Stimulated activated CD8-positive, alpha-beta memory T cell treated with anti-CD3 and anti-CD28 coated beads, Interleukin-4, amount 100 ng/mL, for 4 hours (primary cell): Measurements from ENCODE around the gene CUEDC1.

Experiments
- DNase-seq, 2 donors: peaks; one replicate each; pipeline ENCODE4 v3.0.0-alpha.2; 2020; ENCODE audit warnings: low read depth in 2 of 2, low spot score in 1 of 2

CUEDC1 gene

DNA sequence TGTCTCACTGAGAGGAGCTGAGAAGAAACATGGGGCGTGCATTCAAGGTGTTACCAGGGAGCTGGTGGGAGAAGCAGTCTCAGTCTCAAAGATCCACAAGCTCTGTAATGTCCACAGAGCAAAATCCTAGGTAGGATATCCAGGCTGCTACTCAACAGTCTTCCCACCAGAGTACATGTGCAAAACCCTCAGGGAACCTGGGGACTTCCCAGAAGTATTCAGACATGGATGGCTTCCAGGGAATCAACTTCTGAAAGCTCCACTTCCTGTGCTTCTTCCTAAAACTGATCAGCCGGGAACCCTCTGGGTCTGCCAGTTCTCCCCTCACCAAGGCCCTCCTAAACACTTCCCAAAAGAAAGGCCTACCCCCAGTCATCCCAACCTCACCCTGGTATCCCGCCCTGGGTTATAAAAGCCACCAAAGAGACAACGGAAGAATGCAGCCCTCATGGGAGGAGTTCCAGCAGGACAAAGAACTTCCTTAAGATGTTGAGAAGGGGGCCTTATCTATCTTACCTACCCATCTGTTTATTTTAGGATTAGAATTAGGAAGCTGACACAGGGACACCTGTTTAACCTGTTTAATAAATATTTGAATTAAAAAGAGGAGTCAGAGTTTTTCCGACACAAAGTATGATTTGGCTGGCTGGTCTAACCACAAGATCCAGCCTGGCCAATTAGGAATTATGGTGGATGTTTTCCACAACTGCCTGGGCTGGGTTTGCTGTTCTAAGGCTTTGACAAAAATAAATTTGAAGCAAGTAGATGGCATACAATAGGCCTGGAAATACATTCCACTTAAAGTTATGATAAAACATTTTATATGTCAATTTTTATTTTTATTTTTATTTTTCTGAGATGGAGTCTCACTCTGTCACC is 37.0 kb downstream of the CUEDC1 start:
- no peak for DNase-seq

DNA sequence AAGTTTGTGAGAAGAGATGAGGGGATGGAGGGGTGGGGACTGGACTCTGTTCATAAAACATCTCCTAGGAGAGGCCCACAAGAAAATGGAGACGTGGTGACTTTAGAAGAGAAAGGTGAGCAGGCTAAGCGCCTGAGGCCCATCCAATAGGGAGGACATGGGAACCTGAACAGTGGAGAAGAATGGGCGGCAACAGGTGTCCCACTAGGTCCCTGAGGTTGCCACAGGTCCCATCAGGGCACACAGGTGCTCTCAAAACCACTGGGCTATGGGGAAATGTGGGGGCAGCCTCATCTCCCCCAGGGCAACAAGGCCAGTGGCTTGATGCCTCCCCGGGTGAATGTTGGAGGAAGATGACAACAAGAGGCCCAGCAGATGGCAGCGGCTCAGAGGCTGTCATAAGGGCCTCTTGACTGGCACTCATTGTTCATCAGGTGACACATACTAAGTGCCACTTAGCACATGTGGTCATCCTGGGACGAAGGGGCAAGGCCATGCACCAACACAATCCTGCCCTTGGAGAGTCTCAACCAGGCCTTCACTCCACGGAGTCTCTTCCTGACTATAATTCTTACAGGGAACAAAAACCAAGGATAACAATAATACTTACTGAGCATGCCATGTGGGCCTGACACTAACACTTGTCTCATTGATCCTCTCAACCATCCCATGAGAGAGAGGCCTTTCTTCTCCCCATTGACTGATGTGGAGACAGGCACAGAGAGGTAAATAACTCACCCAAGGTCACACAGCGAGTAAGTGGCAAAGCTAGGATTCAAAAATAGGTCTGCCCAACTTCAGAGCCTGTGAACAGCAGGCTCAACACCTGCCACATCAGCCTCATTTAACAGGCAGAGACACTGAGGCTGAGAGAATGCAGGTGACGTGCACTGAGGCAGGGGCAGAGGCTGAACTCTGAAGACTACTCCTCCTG is 38.0 kb downstream of the CUEDC1 start:
- no peak for DNase-seq

DNA sequence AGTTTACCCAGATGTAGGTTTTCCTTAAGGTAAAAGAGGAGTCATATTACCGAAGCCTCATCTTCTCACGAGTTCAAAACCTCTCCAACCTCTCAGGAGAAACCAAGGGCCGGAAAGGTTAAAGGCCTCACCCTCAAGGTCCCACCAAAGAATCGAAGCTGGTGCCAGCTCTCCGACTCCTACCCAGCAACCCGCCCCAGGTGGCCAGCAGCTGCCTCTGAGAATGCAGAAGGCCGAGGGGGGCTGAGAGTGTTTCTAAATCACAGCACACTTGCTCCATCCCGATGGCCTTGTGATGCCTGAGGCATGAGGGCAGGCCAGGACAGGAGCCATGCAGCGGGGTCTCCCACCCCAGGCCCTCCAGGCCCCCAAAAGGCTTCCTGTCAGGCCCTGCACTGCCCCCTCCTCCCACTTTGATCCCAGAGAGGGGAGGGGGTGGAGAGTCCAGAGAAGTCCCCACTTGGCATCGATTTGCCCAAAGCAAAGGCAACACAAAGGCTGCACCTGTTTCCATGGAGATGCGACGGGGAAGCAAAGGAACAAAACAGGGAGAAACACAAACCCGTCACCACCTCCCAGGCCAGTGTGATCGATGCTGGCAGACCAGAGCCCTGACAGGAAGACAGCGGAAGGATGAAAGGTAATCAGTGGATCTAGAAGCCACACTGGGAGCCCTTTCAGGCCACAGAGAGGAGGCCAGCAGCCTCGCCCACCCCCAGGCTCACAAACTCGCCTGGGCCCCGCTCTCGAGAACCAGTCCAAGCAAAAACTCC is 39.0 kb downstream of the CUEDC1 start:
- DNase-seq, result no peak

DNA sequence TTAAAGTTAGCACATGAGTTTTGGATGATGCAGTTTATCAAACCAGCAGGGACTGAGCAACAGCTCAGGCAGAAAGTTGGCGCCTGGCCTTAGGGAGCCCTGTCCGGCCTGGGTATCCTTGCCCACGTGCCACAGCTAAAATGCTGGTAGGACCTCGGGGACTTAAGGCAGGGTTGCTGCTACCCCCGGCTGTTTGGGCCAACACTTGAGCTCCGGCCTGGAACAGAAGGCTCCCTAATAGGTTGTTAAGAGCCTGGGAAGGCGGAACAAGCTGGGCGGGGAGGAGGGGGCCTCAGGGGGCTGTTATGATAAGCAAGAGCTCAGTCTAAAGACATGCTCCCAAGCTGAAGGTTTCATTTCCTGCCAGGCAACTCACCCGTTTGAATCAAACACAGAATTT is 39.7 kb downstream of the CUEDC1 start:
- no peak for DNase-seq

DNA sequence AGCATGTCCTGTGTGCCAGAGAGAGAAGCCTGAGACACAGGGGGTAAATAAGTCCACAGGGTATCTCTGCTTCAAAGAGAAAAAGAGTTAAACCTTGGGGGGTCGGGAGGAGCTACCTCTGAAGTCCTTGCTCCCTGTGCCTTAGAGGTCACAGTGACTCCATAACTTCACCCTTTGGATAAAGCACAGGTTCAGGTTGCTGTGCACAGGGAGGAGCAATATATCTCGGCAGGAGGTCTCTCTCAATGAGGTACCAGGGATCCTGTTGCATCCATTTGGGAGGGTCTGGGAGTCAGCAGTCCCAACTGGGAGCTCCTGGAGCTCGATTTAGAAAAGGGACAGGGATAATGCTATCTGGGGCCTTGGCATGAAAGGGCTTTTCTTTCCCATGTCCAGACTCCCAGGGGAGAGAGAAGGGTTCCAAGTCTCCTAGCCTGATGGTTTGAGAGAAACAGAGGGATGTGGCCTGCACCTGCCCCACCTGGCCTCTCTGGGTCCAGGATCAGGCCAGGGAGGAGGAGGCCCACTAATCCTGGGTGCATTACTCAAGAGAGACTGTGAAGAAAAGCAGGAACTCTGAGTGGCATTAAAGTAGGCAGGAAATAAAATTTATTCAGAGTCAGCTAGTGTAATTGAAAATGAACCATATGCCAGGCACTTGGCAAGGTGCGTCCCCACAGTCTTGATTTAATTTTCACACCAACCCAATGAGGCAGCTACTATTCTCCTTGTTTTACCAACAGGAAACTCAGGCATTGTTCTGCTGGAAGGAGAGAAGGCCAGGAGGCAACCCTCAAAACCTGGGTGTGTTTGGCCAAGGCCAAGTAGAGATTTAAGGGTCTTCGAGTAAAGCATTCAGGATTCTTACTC is 40.7 kb downstream of the CUEDC1 start:
- DNase-seq, result no peak

DNA sequence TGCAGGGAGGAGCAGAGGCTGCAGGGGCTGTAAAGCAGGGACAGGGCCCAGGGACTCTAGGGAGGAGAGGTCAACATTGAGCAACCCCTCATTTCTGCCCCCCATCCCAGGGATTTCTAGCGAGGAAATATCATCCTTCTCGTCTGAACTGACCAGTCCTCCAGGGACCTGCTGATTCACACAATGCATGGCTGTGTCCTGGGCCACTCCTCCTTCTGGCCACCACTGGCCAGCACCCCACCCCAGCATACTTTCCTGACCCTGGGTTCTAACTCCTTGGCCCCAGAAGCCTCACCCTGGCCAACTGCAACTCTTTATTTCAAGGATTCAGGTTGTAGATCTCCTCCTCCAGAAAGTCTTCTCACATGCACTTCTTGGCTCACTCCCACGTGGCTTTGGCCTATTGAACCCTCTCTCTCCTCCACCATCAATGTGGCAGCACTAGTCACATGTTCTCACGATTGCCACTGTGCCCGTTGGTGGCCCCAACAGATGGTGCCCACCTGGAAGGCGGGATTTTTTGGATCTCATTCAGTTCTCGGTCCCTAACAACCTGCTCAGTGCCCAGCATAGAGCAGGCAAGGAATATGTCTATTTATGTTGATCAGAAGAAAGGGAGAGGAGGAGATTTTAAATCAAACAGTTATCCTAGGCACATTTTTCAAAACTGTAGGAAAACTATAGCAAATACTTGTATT is 41.5 kb downstream of the CUEDC1 start:
- no peak for DNase-seq

DNA sequence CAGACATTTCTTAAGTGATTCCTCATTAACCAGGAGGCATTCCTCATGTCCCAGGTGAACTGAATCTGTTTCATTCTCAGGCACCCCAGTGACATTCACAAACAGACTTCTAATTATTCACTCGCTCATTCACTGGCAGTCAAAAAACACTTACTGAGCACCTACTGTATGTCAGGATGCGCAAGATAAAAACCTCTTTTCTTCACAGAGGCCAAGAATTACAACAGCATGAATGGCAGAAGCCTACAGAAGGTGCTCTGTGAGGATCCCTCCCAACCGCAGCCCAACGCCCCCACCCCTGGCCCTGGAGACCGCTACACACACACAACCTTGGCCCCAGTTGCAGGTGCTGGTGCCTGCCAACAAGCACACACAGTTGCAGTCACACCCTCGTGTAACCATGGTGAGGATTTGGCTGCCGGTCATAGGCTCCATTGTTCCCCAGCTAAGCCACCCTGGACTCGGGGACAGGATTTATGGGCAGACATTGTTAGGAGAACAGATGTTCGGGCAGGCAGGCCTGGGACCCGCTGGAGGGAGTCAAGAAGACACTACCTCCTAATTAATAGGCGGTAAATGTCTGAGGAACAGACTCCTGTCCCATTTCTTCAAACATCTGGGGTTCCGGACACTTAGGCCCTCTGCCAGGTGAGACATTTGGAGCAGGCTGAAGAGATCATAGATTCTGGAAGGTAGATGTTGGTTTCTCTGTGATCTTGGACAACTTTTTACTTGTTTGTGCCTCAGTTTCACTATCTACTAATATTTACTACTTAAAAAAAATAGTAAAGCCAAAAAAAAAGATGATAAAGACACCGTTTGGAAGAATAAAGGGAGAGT is 43.2 kb downstream of the CUEDC1 start:
- DNase-seq, result no peak

DNA sequence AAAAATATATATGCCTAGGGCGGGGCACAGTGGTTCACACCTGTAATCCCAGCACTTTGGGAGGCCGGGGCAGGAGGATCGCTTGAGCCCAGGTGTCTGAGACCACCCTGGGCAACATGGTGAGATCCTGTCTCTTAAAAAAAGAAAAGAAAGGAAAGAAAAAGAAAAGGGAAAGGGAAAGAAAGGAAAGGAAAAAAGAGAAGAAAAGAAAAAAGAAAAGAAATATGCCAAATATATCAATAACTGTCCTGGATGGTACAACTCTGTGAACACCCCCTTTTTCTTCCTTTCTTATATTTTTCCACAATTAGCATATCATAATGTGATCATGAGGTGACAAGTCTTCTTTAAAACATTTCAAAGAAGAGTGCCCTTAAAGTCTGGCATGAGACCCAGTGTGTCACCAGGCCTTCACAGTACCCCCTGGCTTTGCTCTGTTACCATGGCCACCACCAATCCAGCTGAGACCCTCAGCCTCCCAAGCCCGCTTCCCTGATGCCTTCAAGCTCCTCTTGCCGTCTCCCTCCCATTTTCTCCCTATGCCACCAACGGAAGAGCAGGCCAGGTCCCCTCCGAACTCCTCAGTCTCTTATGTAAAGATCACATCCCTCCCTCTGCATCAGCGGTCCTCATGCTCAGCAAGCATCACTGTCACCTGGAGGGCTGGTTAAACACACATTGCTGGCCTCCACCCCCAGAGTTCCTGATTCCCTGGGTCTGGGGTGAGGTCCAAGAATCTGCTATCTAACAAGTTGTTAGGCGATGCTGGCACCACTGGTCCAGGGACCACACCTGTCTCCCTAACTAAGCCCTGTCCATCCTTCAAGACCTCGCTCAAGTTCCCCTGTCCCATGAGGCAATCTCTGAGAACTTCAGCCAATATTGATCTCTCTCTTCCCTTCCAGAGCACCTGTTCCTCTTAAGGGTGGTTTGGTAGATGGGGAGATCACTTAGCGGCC is 44.5 kb downstream of the CUEDC1 start:
- DNase-seq, result no peak

DNA sequence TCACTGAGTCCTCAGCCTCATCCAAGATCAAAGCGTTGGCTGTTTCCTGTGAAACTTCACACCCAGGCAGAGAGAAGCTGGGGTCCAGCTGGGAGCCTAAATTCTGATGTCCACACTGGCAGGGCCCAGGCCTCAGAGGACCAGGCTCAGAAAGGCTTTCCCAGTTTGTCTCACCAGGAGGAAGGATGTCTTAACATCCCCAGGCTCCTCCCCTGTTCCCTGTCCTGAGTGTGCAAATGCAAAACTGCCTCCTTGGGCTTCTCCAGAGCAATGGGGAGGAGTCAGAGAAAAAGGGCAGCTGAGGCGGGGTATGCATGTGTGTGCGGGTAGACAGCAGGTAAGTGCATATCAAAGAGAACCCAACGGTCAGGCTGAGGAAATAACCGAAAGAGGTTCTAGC is 45.7 kb downstream of the CUEDC1 start:
- DNase-seq, result no peak

DNA sequence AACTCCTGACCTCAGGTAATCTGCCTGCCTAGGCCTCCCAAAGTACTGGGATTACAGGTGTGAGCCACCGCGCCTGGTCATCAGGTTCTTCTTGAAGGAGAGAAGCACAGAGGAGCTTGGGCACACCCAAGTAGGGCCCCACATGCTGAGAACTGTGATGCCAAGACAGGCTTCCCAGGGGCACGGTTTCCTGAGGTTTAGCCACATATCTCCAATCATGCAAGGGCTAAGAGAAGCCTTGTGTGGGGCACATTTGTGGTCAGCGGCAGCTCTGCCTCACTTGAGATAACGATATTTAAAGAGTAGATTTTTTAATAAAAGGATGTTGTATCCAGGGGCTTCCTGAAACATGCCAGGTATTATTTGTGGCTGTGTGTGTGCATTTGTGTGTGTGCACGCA is 46.9 kb downstream of the CUEDC1 start:
- no peak for DNase-seq

DNA sequence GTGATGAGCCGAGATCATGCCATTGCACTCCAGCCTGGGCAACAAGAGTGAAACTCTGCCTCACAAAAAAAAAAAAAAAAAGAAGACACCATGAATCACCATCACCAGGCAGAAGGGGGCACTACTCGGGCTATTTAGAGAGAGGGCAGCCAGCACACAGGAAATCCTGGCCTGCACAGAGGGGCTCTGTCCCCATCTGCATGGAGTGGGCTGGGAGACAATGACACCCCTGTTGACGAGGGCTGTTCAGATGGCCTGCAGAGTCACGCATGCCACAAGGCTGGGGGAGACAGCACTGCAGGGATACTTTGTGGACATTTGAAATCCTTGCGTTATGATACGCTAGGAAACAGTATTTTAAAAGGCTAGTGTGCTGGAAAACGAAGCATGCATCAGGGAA is 48.3 kb downstream of the CUEDC1 start:
- DNase-seq, result no peak

DNA sequence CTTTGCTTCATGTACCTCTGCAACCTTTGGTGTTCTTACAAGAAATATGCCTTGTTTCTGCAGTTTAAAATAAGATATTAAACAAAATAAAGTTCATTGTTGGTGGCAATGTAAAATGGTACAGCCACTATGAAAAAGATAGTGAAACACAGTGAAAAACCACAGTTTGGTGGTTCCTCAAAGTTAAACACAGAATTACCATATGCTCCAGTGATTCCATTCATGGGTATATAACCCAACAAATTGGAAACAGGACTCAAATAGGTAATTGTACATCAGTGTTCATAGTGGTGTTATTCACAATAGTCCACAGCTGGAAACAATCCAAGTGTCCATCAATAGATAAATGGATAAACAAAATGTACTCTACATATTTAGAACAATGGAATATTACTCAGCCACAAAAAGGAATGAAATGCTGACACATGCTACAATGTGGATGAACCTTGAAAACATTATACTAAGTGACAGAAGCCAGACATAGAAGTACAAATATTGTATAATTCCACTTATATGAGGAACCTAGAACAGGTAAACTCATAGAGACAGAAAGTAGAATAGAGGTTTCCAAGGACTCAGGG is 49.2 kb downstream of the CUEDC1 start:
- no peak for DNase-seq

DNA sequence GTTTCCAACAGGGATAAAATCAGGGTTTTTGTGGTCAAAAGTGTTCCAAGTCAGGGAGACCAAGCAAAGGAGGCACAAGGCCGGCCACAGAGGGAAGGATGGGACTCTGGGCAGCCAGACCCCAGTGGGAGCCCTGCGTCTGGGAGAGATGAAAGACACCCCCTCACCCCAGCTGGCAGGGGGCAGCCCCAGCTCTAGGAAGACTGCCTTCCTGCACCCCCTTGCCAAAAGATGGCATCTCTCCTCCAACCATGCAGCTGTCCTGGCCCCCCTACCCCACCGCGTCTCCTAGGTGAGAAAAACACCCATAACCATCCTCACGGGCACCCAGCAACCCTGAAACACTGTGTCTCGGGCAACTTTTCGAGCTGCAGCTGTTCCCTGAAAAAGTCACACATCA is 51.3 kb downstream of the CUEDC1 start:
- no peak for DNase-seq

DNA sequence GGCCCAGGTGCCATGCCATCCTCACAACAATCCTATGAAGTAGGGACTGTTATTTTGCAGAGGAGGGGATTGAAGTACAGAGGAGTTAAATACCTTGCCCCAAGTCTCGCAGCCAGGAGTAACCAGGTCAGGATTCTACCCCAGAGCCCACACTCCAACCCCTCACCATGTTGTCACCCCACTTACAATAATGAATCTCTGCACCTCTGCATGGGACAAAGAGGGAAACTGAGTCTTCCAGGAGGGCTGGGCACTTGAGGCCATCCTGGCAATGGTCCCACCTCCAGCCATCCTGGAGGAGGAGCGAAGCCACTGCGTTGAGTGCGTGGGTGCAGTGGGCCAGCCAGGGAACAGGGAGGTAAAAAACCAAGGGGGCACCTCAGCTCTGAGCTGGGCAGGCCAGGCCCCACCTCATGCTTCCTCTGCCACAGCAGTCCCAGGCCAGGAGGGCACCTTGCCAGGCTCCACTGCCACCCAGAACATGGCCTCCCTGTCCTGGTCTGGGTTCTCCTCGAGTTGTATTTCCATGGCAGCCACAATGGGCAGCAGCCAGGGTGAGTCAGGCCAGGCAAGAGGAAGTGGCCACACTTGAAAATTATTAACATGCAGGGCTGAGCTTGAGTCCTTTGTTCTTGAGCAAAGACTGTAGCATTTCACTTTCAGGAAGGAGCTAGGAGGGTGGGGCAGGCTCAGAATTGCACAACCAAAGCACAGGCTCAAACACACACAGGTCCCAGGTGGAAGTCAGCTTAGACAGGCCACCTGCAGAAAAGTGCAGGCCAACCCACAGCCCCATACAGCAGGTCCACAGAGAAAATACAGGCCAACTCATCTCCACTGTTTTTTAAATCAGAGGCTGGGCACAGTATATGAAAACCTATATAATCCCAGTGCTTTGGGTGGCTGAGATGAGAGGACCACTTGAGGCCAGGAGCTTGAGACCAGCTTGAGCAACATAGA is 52.1 kb downstream of the CUEDC1 start:
- no peak for DNase-seq

DNA sequence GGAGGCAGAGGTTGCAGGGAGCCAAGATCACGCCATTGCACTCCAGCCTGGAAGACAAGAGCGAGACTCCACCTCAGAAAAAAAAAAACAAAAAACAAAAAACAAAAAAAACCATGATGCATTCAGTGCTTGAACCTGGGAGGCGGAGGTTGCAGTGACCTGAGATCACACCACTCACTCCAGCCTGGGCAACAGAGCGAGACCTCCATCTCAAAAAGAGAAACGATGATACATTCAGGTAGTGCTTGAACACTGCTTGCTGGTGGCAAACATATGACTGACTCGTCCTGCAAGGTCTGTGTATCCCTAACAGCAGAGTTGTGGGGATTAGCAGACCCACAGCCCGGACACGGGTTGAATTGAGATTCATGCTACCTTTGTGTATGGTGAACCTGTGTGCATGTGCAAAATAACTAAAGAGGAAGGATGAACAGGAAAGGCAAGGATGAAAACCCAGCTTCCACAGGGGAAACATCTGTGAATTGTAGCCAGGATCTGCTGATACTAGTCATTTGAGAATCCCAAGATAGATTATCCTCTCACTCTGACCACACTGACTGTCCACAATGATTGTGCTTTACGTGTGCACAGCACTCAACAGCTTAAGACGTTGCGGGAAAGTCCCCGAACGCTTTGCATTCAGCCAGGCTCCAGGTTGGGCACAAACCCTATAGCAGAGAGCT is 53.0 kb downstream of the CUEDC1 start:
- DNase-seq, result no peak
